Measurements from ENCODE around the gene RAB7A.

DNA sequence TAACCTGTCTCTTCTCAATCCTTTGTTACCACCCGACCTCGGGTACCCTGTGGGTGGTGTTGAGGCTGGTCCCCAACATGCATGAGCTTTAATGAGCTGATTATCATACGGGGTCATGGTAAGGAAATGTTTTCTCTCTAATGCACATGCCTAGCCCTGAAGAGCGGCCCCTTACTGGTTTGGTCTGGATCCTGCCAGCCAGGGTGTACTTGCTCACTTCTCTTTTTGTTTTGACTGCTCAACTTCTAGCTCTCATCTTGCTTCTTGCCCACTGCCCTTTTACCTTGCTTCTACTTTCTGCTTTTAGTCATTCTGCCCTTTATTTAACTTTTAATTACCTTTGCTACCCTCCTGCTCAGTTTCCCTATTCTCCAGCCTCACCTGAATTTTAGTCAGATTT is 109.1 kb downstream of the RAB7A start:
- TF ChIP-seq, protein P1, sequence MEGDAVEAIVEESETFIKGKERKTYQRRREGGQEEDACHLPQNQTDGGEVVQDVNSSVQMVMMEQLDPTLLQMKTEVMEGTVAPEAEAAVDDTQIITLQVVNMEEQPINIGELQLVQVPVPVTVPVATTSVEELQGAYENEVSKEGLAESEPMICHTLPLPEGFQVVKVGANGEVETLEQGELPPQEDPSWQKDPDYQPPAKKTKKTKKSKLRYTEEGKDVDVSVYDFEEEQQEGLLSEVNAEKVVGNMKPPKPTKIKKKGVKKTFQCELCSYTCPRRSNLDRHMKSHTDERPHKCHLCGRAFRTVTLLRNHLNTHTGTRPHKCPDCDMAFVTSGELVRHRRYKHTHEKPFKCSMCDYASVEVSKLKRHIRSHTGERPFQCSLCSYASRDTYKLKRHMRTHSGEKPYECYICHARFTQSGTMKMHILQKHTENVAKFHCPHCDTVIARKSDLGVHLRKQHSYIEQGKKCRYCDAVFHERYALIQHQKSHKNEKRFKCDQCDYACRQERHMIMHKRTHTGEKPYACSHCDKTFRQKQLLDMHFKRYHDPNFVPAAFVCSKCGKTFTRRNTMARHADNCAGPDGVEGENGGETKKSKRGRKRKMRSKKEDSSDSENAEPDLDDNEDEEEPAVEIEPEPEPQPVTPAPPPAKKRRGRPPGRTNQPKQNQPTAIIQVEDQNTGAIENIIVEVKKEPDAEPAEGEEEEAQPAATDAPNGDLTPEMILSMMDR (IDR thresholded peaks at IDR 0.05; ENCODE audit: insufficient read depth, low read depth, low read length) = no peak
- no peak for TF ChIP-seq EZH2 (IDR thresholded peaks at IDR 0.05; ENCODE audit: insufficient read depth, low read length)

Measured in astrocyte (in vitro differentiated cells and primary cell).